Testis (tissue), 3 donors: ENCODE measurements around the gene LGALS9. TPM values are rescaled to one million over a fixed set of nuclear protein-coding genes. Genes with fewer than 3 reads are reported as not detected.

ENCODE experiments used
- DNase-seq: peaks from one replicate; pipeline ENCODE4 v3.0.0-alpha.2; 2019
- H3K27ac ChIP-seq, 2 donors: fragments of 200-600 bp; sonication (generic); one replicate each; pipeline ENCODE4 v1.5.1; 2019
- H3K27me3 ChIP-seq: fragments of 200-600 bp; sonication (generic); one replicate; pipeline ENCODE4 v1.5.1; 2019
- H3K36me3 ChIP-seq: fragments of 200-600 bp; sonication (generic); one replicate; pipeline ENCODE4 v1.5.1; 2017; ENCODE audit warnings: low read depth; ENCODE audit errors: missing control alignments
- H3K4me1 ChIP-seq: fragments of 200-600 bp; sonication (generic); one replicate; pipeline ENCODE4 v1.5.1; 2019
- H3K4me3 ChIP-seq, 2 donors: fragments of 200-600 bp; sonication (generic); one replicate each; pipeline ENCODE4 v1.5.1; 2017 to 2019
- H3K9me3 ChIP-seq: fragments of 200-600 bp; sonication (generic); one replicate; pipeline ENCODE4 v1.5.1; 2017
- POLR2A ChIP-seq: fragments of 450-650 bp; IDR thresholded peaks from one replicate; pipeline ENCODE4 v1.6.1; 2017; ENCODE audit warnings: antibody characterized with exemption, mild to moderate bottlenecking, moderate library complexity
- WGBS, 2 donors: methylation state at CpG; one replicate each; pipeline ENCODE4 v1.1.5; 2018; 5-methylcytosine and 5-hydroxymethylcytosine counted together
- intact Hi-C: fragments of 100-400 bp; cut with DNase I; formaldehyde crosslinking; loops from one replicate; pipeline ENCODE4 v1.15.1; 2023; ENCODE audit warnings: low total_unique reads
- polyA plus RNA-seq: library from polyadenylated mRNA; stranded (reverse); fragments of 350-450 nt; fragmentation: Illumina TruSeq; extraction: RNeasy Lipid Tissue Mini Kit (QIAGEN cat#74804); gene quantifications from one replicate; pipeline ENCODE4 v1.2.3, GENCODE V29; 2014; ENCODE audit warnings: low read depth, low replicate concordance; ENCODE audit not compliant: insufficient read depth
- total RNA-seq, 2 donors: library from RNA; depleted of rRNA; stranded (reverse); fragments of >200 nt; gene quantifications; one replicate each; pipeline ENCODE4 v1.2.3, GENCODE V29; 2016
- TF ChIP-seq, protein P1 (sequence below), 3 experiments: fragments of 450-650 bp in 2 of 3; fragments of 200-600 bp in 1 of 3; sonication (generic) in 1 of 3; IDR thresholded peaks; one replicate each; pipeline ENCODE4 v1.5.1; 2016 to 2019; ENCODE audit warnings: antibody characterized with exemption in 3 of 3, mild to moderate bottlenecking in 2 of 3, moderate library complexity in 1 of 3

The LGALS9 gene
- total and polyA plus RNA-seq, 3 donors from 2014 or later: 7.2 to 27.5 (median 7.4) TPM

DNA sequence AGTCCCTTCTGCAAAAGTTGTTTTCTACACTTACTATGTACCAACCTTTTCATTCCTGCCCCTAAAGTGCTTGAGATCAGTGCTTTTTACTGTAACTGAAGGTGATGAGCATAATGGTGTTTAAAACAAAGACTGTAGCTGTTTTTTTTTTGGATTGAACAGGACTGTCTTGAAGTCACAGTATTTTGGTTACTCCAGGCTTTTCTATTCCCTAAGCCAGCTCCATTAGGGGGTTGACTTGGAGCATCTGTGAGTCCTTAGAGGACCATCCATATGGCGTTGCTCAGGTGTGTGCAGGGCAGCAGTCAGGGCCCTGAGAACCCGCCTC is 29.0 kb upstream of the LGALS9 start:
- no peak overlapping the region for H3K27ac ChIP-seq
- peaks cover 8% of the 10 kb centered on the region for H3K4me1 ChIP-seq
- no peak for TF ChIP-seq POLR2A
- TF ChIP-seq, protein P1, sequence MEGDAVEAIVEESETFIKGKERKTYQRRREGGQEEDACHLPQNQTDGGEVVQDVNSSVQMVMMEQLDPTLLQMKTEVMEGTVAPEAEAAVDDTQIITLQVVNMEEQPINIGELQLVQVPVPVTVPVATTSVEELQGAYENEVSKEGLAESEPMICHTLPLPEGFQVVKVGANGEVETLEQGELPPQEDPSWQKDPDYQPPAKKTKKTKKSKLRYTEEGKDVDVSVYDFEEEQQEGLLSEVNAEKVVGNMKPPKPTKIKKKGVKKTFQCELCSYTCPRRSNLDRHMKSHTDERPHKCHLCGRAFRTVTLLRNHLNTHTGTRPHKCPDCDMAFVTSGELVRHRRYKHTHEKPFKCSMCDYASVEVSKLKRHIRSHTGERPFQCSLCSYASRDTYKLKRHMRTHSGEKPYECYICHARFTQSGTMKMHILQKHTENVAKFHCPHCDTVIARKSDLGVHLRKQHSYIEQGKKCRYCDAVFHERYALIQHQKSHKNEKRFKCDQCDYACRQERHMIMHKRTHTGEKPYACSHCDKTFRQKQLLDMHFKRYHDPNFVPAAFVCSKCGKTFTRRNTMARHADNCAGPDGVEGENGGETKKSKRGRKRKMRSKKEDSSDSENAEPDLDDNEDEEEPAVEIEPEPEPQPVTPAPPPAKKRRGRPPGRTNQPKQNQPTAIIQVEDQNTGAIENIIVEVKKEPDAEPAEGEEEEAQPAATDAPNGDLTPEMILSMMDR (IDR thresholded peaks at IDR 0.05): no peak
- H3K9me3 ChIP-seq: no peaks in the 10 kb centered on the region
- intact Hi-C loops: loop anchor here (10.0 kb wide), 1 partner anchor 357 kb away; no protein-coding TSS in a partner anchor
- no peaks in the 10 kb centered on the region for H3K36me3 ChIP-seq
- H3K4me3 ChIP-seq: no peak overlapping the region
- DNase-seq: no peak
- no peaks in the 10 kb centered on the region for H3K27me3 ChIP-seq
- WGBS, 2 donors: 77 to 81% methylated on average over 2 of the region's 2 CpGs

DNA sequence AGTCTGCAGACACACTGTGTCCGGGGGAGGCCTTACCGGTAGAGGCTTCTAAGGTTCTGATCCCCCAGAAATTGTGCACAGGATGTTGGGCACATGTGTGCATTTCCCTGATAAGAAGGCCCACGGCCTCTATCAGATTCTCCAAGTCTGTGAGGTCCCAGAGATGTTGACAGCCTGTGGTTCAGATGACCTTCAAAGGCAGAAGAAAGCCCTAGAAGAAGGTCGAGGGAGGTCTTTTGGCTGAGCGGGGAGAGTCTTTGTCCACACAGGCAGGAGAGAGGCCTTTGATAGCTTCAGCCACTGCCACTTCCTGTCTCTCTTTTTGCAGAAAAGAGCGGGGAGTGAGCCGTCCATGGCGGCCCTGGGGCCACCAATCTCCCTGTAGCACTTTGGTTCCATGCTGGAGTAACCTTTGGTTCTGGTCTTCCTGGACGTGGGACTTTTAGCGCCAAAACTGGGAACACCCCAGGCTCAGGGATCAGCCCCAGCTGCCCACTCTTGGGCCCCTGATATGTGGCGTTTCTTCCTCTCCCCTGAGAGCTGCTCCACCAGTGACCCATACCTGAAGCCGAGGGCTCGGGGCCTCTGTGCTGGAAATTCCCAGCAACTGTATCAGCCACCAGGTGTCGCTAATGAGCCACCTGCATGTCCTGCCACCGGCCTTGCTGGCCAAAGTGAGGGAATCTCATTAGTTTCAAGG is 28.1 kb upstream of the LGALS9 start:
- DNase-seq: peak; percentile 86
- no peak overlapping the region for H3K4me3 ChIP-seq
- H3K9me3 ChIP-seq: no peaks in the 10 kb centered on the region
- no peak overlapping the region for H3K27ac ChIP-seq
- WGBS, 2 donors: 58 to 68% methylated on average over 13 to 15 of the region's 15 CpGs
- intact Hi-C loops: loop anchor here (10.0 kb wide), 1 partner anchor 358 kb away; no protein-coding TSS in a partner anchor
- H3K36me3 ChIP-seq: no peaks in the 10 kb centered on the region
- TF ChIP-seq, protein P1 (IDR thresholded peaks at IDR 0.05): peak; percentile 81 to 96 (median 93)
- no peak for TF ChIP-seq POLR2A
- no peaks in the 10 kb centered on the region for H3K27me3 ChIP-seq
- peaks cover 8% of the 10 kb centered on the region for H3K4me1 ChIP-seq

DNA sequence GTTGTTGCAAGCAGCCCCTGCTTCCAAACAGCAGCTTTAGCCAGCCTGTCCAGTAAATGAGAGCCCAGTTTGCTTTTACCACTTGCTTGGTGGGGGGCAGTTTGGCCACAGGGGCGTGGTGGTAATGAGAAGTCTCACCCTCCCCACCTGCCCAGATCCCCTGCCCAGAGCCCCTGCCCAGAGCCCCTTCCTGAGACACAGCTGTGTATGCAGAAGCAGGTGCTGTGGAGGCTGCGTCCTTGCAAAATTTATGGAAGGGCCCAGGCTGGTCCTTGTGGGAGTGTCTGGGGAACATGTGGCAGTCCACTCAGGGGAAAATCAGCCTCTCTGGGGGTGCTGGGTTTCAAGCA is 27.6 kb upstream of the LGALS9 start:
- intact Hi-C loops: loop anchor here (10.0 kb wide), 1 partner anchor 359 kb away; no protein-coding TSS in a partner anchor
- Histone ChIP-seq H3K27ac (no peak overlapping the region), H3K36me3 (no peaks in the 10 kb centered on the region), H3K9me3 (no peaks in the 10 kb centered on the region), H3K4me3 (no peak overlapping the region), H3K27me3 (no peaks in the 10 kb centered on the region), H3K4me1 (peaks cover 8% of the 10 kb centered on the region)
- WGBS, 2 donors: 71 to 80% methylated on average over 2 of the region's 2 CpGs
- DNase-seq: no peak
- TF ChIP-seq, protein P1 (IDR thresholded peaks at IDR 0.05): no peak
- TF ChIP-seq POLR2A: no peak

DNA sequence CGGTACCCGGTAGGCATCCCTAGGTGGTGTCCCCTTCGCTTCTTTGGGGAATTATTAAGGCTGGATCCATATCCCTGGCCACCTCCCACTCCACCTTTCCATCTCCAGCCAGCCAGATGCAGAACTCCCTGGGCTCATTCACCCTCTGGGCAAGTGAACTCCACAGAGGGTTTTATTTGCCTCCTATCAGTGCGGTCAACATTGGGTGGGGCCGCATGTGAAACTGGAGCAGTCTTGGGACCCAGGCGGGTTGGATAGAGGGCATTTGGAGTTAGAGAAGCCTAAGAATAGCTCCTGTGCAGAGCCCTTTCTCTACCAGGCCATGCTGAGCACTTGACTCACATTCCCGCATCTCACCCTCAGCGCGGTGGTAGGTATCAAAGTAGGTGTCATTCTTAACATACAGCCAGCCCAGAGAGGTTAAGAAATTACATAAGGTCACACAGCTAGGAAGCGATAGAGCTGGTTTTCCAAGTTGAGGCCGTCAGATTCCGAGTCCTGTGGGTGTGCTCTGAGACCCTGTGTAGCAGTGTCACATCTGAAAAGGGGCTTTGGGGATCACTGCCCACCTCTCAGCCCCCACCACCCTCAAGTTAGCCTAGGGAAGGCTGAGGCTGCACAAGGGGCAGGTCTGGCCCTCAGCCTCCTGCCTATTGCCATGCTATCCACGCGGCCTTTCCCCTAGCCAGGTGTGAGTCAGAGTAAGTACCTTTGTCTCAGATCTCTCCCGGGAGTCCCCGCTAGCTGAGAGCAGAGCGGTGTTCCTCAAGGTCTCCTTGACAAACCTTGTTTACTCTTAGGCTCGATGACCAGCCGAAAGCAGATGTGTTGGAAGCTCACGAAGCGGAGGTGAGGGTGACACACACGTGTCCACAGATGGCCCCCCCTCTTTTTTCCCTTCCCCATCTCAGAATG is 26.9 kb upstream of the LGALS9 start:
- intact Hi-C loops: loop anchor here (10.0 kb wide), 1 partner anchor 359 kb away; no protein-coding TSS in a partner anchor
- no peaks in the 10 kb centered on the region for H3K27me3 ChIP-seq
- no peak overlapping the region for H3K4me3 ChIP-seq
- TF ChIP-seq, protein P1 (IDR thresholded peaks at IDR 0.05): no peak
- no peak for TF ChIP-seq POLR2A
- WGBS, 2 donors: 92 to 96% methylated on average over 15 to 22 of the region's 22 CpGs
- no peaks in the 10 kb centered on the region for H3K9me3 ChIP-seq
- no peak for DNase-seq
- no peaks in the 10 kb centered on the region for H3K36me3 ChIP-seq
- H3K4me1 ChIP-seq: peaks cover 8% of the 10 kb centered on the region
- no peak overlapping the region for H3K27ac ChIP-seq
